Esophagus squamous epithelium (tissue), 4 donors: ENCODE data around the gene TIAM2.

Source experiments
- CTCF ChIP-seq, 6 experiments: fragments of 450-650 bp in 4 of 6; fragments of 200-600 bp in 2 of 6; sonication (generic) in 2 of 6; IDR thresholded peaks; one replicate each; pipeline ENCODE4 v1.5.1; 2016 to 2019; ENCODE audit warnings: antibody characterized with exemption in 6 of 6, mild to moderate bottlenecking in 4 of 6, moderate library complexity in 4 of 6
- POLR2A ChIP-seq, 4 donors: fragments of 450-650 bp; IDR thresholded peaks; one replicate each; pipeline ENCODE4 v1.6.1; 2017; ENCODE audit warnings: antibody characterized with exemption in 4 of 4, mild to moderate bottlenecking in 4 of 4, moderate library complexity in 3 of 4

GRCh38 chr6:155128977-155129376, 133.9 kb downstream of the TIAM2 start:
- TF ChIP-seq CTCF (IDR thresholded peaks at IDR 0.05) (no peak), POLR2A (IDR thresholded peaks at IDR 0.05) (no peak)
